Spleen (tissue), 11 donors: ENCODE results near the gene ITGB6. TPM values are rescaled to one million over a fixed set of nuclear protein-coding genes. Genes with fewer than 3 reads are reported as not detected.

ENCODE experiments used
- DNase-seq: peaks from one replicate; pipeline ENCODE4 v3.0.0-alpha.2; 2020
- H3K27ac ChIP-seq, 8 donors: fragments of 200-600 bp; sonication (generic) in 7 of 8; 1 replicate in 4 of 8; 2 replicates in 4 of 8; pipeline versions ENCODE4 v1.5.0 to v1.8.0; 2016 to 2021; ENCODE audit warnings: inconsistent platforms in 4 of 8, mild to moderate bottlenecking in 4 of 8, moderate library complexity in 1 of 8
- H3K27me3 ChIP-seq, 7 donors: fragments of 200-600 bp; sonication (generic) in 6 of 7; replicated peaks in 1 of 7; 1 replicate in 4 of 7; 2 replicates in 3 of 7; pipeline versions ENCODE4 v1.5.0 to v1.8.0; 2016 to 2021; ENCODE audit warnings: inconsistent platforms in 3 of 7, mild to moderate bottlenecking in 1 of 7
- H3K36me3 ChIP-seq, 6 donors: fragments of 200-600 bp; sonication (generic) in 5 of 6; 1 replicate in 4 of 6; 2 replicates in 2 of 6; pipeline versions ENCODE4 v1.5.0 to v1.8.0; 2016 to 2021; ENCODE audit warnings: inconsistent platforms in 2 of 6
- H3K4me1 ChIP-seq, 6 donors: fragments of 200-600 bp; sonication (generic) in 5 of 6; 1 replicate in 3 of 6; 2 replicates in 3 of 6; pipeline versions ENCODE4 v1.5.0 to v1.8.0; 2016 to 2021; ENCODE audit warnings: inconsistent platforms in 3 of 6
- H3K4me3 ChIP-seq, 8 donors: fragments of 200-600 bp; sonication (generic) in 7 of 8; 1 replicate in 4 of 8; 2 replicates in 4 of 8; pipeline versions ENCODE4 v1.5.0 to v1.8.0; 2016 to 2021; ENCODE audit warnings: inconsistent platforms in 4 of 8, mild to moderate bottlenecking in 4 of 8, moderate library complexity in 2 of 8
- H3K9me3 ChIP-seq, 8 donors: fragments of 200-600 bp; sonication (generic) in 7 of 8; 1 replicate in 4 of 8; 2 replicates in 4 of 8; pipeline versions ENCODE4 v1.5.0 to v1.8.0; 2016 to 2021; ENCODE audit warnings: inconsistent platforms in 4 of 8
- POLR2A ChIP-seq, 3 donors: fragments of 450-650 bp; IDR thresholded peaks; one replicate each; pipeline ENCODE4 v1.5.1; 2017; ENCODE audit warnings: antibody characterized with exemption in 3 of 3, mild to moderate bottlenecking in 1 of 3
- POLR2AphosphoS5 ChIP-seq, 3 donors: sonication (generic); formaldehyde crosslinking; IDR thresholded peaks; one replicate each; pipeline ENCODE4 v1.5.1; 2017; ENCODE audit warnings: antibody characterized with exemption in 3 of 3
- WGBS, 5 donors: extraction: QIAGEN DNeasy Blood & Tissue Kit in 3 of 5; methylation state at CpG; one replicate each; pipeline versions ENCODE4 v1.1.5 to v1.1.7; 2013 to 2018; 5-methylcytosine and 5-hydroxymethylcytosine counted together
- intact Hi-C: fragments of 100-400 bp; cut with DNase I; formaldehyde crosslinking; loops from one replicate; pipeline ENCODE4 v1.15.0; 2023; ENCODE audit warnings: low total_unique reads
- polyA plus RNA-seq, 3 donors: library from polyadenylated mRNA; stranded (reverse); fragments of 200-250 nt; gene quantifications; one replicate each; pipeline ENCODE4 v1.2.1, GENCODE V29; 2013
- total RNA-seq, 7 donors: library from RNA; depleted of rRNA in 3 of 7; stranded (reverse); fragments of >200 nt in 3 of 7; fragmentation: NEBNext Ultra II Directional in 4 of 7; extraction: Animal tissue kit (Norgen Biotek cat#: 25700) in 4 of 7; gene quantifications; one replicate each; pipeline versions ENCODE4 v1.1.0 to v1.2.1, GENCODE V29; 2016 to 2021
- TF ChIP-seq, protein P1 (sequence below), 11 experiments: fragments of 200-600 bp in 7 of 11; fragments of 450-650 bp in 4 of 11; sonication (generic) in 4 of 11; IDR thresholded peaks in 8 of 11; conservative IDR thresholded peaks in 3 of 11; 1 replicate in 7 of 11; 2 replicates in 4 of 11; pipeline versions ENCODE4 v1.4.0 to v1.8.0; 2016 to 2021; ENCODE audit warnings: antibody characterized with exemption in 11 of 11, inconsistent platforms in 4 of 11, mild to moderate bottlenecking in 1 of 11
- donor health status: healthy with polysubstance abuse.
- donor health status: DM: no; HTN: no; CAD: no; lungs with moderate emphysema.
- donor health status: DM: no; HTN: no; CAD: no.
- donor health status: Bipolar disorder and iron deficiency.
- donor health status: healthy.
- donor health status: DM: no; HTN: no; CAD: no.
- donor health status: DM: yes; HTN: yes; CAD: no.

ITGB6 gene
- total and polyA plus RNA-seq, 10 donors: 0.02 TPM; not detected in 9

DNA sequence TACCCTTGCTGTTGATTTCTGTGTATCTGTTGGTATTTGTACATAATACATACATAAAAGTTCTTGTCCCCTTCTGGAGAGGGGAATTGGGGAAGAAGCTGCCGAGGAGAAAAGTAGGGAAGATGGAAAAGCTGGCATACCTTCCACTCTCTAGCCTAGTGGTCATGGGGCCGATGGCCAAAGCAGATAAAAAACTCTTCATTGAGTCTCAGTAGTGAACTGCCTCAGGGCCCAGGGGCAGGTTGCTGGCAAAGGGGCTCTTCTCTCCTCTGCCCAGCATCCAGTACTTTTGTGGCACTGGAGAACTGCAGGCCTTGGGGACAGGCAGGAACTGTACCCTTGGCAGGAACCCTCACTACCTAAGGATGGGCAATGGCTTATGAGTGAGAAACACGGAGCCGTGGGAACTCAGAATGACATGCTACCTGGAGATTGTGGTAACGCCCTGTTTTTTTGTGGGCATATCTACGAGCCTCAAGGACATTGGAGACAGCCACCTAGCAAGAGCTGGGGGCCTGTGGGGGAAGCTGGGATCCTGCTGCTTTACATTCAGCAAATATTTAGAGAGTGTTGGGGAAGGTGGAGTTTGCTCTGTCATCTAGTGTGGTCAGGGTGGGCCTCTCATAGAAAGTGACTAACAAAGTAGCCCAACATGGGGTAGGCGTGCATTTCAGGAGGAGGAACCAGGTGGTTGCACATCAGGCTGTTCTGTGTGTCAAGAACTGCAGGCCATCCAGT lies 22.6 kb upstream of the ITGB6 start:
- H3K27ac ChIP-seq: peak overlapping the region in 3 of 8 donors; percentile 58 to 76 (median 70)
- H3K27me3 ChIP-seq: no peaks in the 10 kb centered on the region
- H3K4me1 ChIP-seq: peaks cover 0 to 21% (median 14%) of the 10 kb centered on the region in 6 donors
- no peak for DNase-seq
- intact Hi-C loops: no loop called here
- TF ChIP-seq POLR2A (IDR thresholded peaks at IDR 0.05): no peak
- no peak for TF ChIP-seq POLR2AphosphoS5 (IDR thresholded peaks at IDR 0.05)
- TF ChIP-seq, protein P1, sequence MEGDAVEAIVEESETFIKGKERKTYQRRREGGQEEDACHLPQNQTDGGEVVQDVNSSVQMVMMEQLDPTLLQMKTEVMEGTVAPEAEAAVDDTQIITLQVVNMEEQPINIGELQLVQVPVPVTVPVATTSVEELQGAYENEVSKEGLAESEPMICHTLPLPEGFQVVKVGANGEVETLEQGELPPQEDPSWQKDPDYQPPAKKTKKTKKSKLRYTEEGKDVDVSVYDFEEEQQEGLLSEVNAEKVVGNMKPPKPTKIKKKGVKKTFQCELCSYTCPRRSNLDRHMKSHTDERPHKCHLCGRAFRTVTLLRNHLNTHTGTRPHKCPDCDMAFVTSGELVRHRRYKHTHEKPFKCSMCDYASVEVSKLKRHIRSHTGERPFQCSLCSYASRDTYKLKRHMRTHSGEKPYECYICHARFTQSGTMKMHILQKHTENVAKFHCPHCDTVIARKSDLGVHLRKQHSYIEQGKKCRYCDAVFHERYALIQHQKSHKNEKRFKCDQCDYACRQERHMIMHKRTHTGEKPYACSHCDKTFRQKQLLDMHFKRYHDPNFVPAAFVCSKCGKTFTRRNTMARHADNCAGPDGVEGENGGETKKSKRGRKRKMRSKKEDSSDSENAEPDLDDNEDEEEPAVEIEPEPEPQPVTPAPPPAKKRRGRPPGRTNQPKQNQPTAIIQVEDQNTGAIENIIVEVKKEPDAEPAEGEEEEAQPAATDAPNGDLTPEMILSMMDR (IDR thresholded peaks at IDR 0.05 in 8 of 11, conservative IDR thresholded peaks at IDR 0.05 in 3 of 11): no peak
- H3K9me3 ChIP-seq: no peaks in the 10 kb centered on the region
- WGBS, 5 donors: 79 to 87% (median 80%) methylated on average over 7 of the region's 7 CpGs
- H3K4me3 ChIP-seq: no peak overlapping the region
- no peaks in the 10 kb centered on the region for H3K36me3 ChIP-seq

DNA sequence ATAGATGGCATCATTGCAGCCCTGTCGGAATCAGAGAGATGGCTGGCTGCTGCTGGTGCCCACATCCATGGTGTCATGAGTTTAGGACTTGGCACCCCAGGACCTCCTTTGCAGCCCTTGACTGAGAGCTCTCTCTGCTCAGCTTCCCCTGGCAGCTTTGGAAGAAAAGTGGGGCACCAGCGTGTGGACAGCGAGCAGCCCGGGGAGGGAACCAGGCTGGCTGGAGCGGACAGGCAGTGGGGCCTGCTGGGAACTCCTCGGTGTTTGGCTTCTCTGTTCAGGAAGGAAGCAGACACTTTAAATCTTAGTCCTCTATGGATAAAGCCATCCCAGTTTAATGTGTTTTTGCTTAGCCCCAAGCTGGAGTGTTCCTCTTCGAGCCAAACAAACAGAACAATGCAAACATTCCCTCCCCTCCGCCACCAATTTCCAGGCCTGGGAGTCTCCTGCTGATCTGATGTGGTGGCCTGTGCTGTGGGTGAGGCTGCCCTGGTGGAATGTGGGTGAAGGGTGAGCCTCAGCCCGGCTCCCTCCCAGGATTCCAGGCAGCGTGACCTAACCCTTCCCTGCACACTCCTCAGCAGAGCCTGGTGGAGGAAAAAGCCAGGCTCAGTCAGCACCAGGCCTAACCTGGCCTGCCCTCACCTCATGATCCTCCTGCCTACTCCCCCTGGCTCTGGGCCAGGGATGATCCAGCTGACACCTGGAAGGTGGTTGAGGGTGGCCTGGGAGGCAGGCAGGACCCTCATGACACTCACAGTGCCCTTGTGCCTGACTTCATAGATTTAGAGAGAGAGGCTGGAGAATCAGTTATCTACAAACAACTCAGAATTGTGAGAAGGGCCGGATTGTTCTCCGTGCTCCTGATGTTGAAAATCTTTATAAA lies 21.6 kb upstream of the ITGB6 start:
- H3K27ac ChIP-seq: peak overlapping the region; percentile 40 to 76 (median 62)
- H3K27me3 ChIP-seq: no peaks in the 10 kb centered on the region
- DNase-seq: no peak
- peaks cover 0 to 21% (median 14%) of the 10 kb centered on the region in 6 donors for H3K4me1 ChIP-seq
- TF ChIP-seq, protein P1 (IDR thresholded peaks at IDR 0.05 in 8 of 11, conservative IDR thresholded peaks at IDR 0.05 in 3 of 11): no peak
- TF ChIP-seq POLR2AphosphoS5 (IDR thresholded peaks at IDR 0.05) (peak in 2 of 3 donors; percentile 29 to 43), POLR2A (IDR thresholded peaks at IDR 0.05) (no peak)
- 64 to 82% (median 73%) methylated on average over 10 to 12 of the region's 12 CpGs for WGBS, 5 donors
- H3K9me3 ChIP-seq: no peaks in the 10 kb centered on the region
- intact Hi-C loops: no loop called here
- H3K36me3 ChIP-seq: no peaks in the 10 kb centered on the region
- no peak overlapping the region for H3K4me3 ChIP-seq

DNA sequence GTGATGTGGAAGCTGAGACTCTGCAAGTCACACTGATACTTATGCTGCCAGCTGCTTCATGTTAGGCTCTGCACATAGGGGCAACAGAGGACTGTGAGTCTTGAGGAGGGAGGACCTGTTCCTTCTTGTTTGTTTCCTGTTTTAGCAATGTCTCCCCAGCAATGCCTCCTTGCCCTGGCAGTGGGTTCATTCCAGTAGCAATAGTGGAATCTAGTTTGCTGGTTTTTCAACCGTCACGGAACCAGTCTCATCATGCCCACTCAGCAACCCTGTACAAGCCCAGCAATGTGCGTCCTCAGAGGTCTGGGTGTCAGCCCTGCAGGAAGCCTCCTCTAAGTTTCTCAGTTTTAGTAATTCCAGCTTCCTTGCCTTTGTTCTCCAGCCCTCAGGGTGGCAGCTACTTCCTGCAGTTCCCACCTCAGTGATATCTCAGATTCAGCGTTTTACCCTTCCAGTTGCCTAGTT lies 20.5 kb upstream of the ITGB6 start:
- Histone ChIP-seq H3K36me3 (no peaks in the 10 kb centered on the region), H3K27me3 (no peaks in the 10 kb centered on the region), H3K27ac (peak overlapping the region in 2 of 8 donors; percentile 58 to 76), H3K9me3 (no peaks in the 10 kb centered on the region), H3K4me1 (peaks cover 0 to 21% (median 14%) of the 10 kb centered on the region in 6 donors), H3K4me3 (no peak overlapping the region)
- intact Hi-C loops: no loop called here
- TF ChIP-seq, protein P1 (IDR thresholded peaks at IDR 0.05 in 8 of 11, conservative IDR thresholded peaks at IDR 0.05 in 3 of 11): no peak
- TF ChIP-seq POLR2AphosphoS5 (IDR thresholded peaks at IDR 0.05) (no peak), POLR2A (IDR thresholded peaks at IDR 0.05) (no peak)
- no peak for DNase-seq
- 38 to 57% (median 46%) methylated on average over 4 of the region's 4 CpGs for whole genome bisulfite sequencing, 5 donors
